Tibial nerve (tissue), 4 donors: ENCODE results near the gene ALAS2. TPM values are rescaled to one million over a fixed set of nuclear protein-coding genes. Genes with fewer than 3 reads are reported as not detected.
"Not testable (repeated sequence)": the region's sequence is repeated elsewhere in the genome, so short reads cannot be mapped to it uniquely, and the experiment has no call there.

Source experiments
- DNase-seq, 2 donors: peaks; one replicate each; pipeline ENCODE4 v3.0.0-alpha.2; 2019; ENCODE audit warnings: low spot score in 2 of 2
- H3K27ac ChIP-seq, 4 donors: fragments of 200-600 bp; sonication (generic) in 3 of 4; one replicate each; pipeline ENCODE4 v1.5.1; 2017 to 2019; ENCODE audit warnings: mild to moderate bottlenecking in 1 of 4
- H3K27me3 ChIP-seq, 2 donors: fragments of 200-600 bp; sonication (generic) in 1 of 2; one replicate each; pipeline versions ENCODE4 v1.5.1 to v1.6.0; 2017 to 2019
- H3K36me3 ChIP-seq, 3 donors: fragments of 200-600 bp; sonication (generic); one replicate each; pipeline ENCODE4 v1.5.1; 2018 to 2019
- H3K4me1 ChIP-seq, 4 donors: fragments of 200-600 bp; sonication (generic) in 3 of 4; one replicate each; pipeline ENCODE4 v1.5.1; 2017 to 2019
- H3K4me3 ChIP-seq, 4 donors: fragments of 200-600 bp; sonication (generic) in 3 of 4; one replicate each; pipeline ENCODE4 v1.5.1; 2017 to 2019; ENCODE audit warnings: mild to moderate bottlenecking in 1 of 4, moderate library complexity in 1 of 4
- H3K9me3 ChIP-seq, 4 donors: fragments of 200-600 bp; sonication (generic) in 3 of 4; one replicate each; pipeline ENCODE4 v1.5.1; 2017 to 2019
- EP300 ChIP-seq, 2 donors: sonication (generic); formaldehyde crosslinking; IDR thresholded peaks; one replicate each; pipeline ENCODE4 v1.6.1; 2017; ENCODE audit warnings: antibody characterized with exemption in 2 of 2, mild to moderate bottlenecking in 1 of 2
- POLR2A ChIP-seq, 2 donors: fragments of 450-650 bp; IDR thresholded peaks; one replicate each; pipeline ENCODE4 v1.6.1; 2017; ENCODE audit warnings: antibody characterized with exemption in 2 of 2, mild to moderate bottlenecking in 2 of 2, moderate library complexity in 2 of 2
- WGBS, 2 donors: methylation state at CpG; one replicate each; pipeline ENCODE4 v1.1.5; 2018; 5-methylcytosine and 5-hydroxymethylcytosine counted together
- total RNA-seq, 4 donors: library from RNA; depleted of rRNA; stranded (reverse); fragments of >200 nt; gene quantifications; one replicate each; pipeline ENCODE4 v1.1.0, GENCODE V29; 2016
- TF ChIP-seq, protein P1 (sequence below), 5 experiments: fragments of 200-600 bp in 3 of 5; fragments of 450-650 bp in 2 of 5; sonication (generic) in 3 of 5; IDR thresholded peaks; one replicate each; pipeline ENCODE4 v1.5.1; 2016 to 2019; ENCODE audit warnings: antibody characterized with exemption in 5 of 5, mild to moderate bottlenecking in 3 of 5, moderate library complexity in 2 of 5

The ALAS2 gene
- 1 to 10 TPM in 1 of 4 donors, under 1 TPM in 1, not detected in 2; 0.30 to 1.0 TPM for total RNA-seq

DNA sequence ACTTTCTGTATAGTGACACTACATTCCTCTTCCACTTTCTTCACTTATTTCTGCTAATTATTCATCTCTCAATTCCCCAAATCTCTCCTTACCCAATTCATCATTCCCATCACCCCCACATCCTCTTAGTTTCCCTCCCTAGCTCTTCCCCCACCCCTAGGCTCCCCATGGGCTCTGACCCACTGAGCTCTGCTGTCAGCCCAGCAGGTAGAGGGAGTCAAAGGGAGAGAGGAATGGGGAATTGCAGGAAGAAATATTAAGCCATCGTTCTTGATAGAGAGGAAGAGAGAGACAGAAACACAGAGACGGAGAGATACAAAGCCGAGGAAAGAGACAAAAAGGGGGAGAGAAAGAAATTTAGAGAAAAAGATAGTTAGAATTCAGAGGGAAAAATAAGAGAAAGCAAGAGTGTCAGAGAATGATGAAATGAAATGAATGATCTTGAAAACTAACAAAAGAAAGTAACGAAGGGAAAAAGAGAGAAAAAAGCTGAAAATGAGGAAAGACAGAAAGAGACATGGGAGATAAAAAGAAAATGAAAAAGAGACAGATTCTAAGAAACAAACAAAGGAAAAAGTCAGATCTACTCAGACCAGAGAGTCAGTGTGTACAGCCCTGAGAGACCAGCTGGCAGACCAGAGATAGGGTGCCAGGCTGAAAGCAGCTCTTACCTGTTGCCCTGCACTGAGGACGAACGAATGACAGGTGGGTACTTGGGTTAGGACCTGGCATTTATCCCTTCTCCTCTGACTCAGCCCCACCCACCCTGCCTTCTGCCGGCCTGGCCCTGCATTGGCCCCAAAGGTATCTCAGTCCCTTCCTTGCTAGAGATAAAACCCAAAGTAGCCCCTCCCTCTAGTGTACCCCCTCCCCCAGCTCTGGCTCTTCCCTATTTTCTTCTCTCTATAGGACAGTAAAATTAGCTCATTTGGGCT, at the start of gene ALAS2:
TSS of gene ALAS2 (minus strand) at position 707 of the 935 bp plus-strand sequence. CDS start 4,977 bp downstream, outside the sequence.
- Histone ChIP-seq H3K27ac (no peak within 1 kb of the TSS), H3K36me3 (no peaks in the 10 kb centered on the region), H3K9me3 (no peaks in the 10 kb centered on the region), H3K4me1 (no peaks in the 10 kb centered on the region), H3K4me3 (no peak within 1 kb of the TSS), H3K27me3 (no peaks in the 10 kb centered on the region)
- no peak for DNase-seq
- 55 to 64% methylated on average over 6 to 7 of the region's 7 CpGs for WGBS, 2 donors
- no peak for TF ChIP-seq POLR2A (IDR thresholded peaks at IDR 0.05)
- TF ChIP-seq, protein P1, sequence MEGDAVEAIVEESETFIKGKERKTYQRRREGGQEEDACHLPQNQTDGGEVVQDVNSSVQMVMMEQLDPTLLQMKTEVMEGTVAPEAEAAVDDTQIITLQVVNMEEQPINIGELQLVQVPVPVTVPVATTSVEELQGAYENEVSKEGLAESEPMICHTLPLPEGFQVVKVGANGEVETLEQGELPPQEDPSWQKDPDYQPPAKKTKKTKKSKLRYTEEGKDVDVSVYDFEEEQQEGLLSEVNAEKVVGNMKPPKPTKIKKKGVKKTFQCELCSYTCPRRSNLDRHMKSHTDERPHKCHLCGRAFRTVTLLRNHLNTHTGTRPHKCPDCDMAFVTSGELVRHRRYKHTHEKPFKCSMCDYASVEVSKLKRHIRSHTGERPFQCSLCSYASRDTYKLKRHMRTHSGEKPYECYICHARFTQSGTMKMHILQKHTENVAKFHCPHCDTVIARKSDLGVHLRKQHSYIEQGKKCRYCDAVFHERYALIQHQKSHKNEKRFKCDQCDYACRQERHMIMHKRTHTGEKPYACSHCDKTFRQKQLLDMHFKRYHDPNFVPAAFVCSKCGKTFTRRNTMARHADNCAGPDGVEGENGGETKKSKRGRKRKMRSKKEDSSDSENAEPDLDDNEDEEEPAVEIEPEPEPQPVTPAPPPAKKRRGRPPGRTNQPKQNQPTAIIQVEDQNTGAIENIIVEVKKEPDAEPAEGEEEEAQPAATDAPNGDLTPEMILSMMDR (IDR thresholded peaks at IDR 0.05), result no peak
- TF ChIP-seq EP300 (IDR thresholded peaks at IDR 0.05), result no peak

- Histone ChIP-seq H3K4me1 (no peaks in the 10 kb centered on the region), H3K9me3 (no peaks in the 10 kb centered on the region), H3K36me3 (no peaks in the 10 kb centered on the region), H3K4me3 (no peak within 1 kb of the TSS), H3K27me3 (no peaks in the 10 kb centered on the region), H3K27ac (no peak within 1 kb of the TSS)
- no peak for DNase-seq
- TF ChIP-seq, protein P1 (IDR thresholded peaks at IDR 0.05), result no peak
- TF ChIP-seq POLR2A (IDR thresholded peaks at IDR 0.05) (no peak), EP300 (IDR thresholded peaks at IDR 0.05) (no peak)
- 82 to 91% methylated on average over 12 to 36 of the region's 36 CpGs for WGBS, 2 donors
Measured at GRCh38 chrX:55074851-55075467, 44.2 kb upstream of the ALAS2 start, which contains the start of gene PAGE2B. Gene PAGE2B (plus strand): TSS chrX:55075030. CDS start chrX:55076042, 1,012 bp downstream.

DNA sequence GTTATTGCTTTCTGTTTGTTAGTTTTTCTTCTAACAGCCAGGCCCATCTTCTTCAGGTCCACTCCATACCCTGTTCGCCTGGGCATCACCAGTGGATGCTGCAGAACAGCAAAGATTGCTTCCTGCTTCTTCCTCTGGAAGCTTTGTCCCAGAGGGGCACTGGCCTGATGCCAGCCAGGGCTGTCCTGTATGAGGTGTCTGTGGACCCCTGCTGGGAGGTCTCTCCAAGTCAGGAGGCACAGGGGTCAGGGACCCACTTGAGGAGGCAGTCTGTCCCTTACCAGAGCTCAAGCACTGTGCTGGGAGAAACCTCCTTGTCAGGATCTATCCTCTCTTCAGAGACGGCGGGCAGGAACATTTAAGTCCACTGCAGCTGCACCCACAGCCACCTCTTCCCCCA, 41.5 kb upstream of the ALAS2 start:
- H3K36me3 ChIP-seq, result no peaks in the 10 kb centered on the region
- DNase-seq, result no peak
- no peaks in the 10 kb centered on the region for H3K4me1 ChIP-seq
- H3K27me3 ChIP-seq, result no peaks in the 10 kb centered on the region
- H3K9me3 ChIP-seq, result no peaks in the 10 kb centered on the region
- 89 to 93% methylated on average over 3 of the region's 3 CpGs for WGBS, 2 donors
- no peak for TF ChIP-seq EP300 (IDR thresholded peaks at IDR 0.05)
- TF ChIP-seq, protein P1 (IDR thresholded peaks at IDR 0.05), result no peak
- TF ChIP-seq POLR2A (IDR thresholded peaks at IDR 0.05), result no peak
- no peak overlapping the region for H3K27ac ChIP-seq
- no peak overlapping the region for H3K4me3 ChIP-seq

DNA sequence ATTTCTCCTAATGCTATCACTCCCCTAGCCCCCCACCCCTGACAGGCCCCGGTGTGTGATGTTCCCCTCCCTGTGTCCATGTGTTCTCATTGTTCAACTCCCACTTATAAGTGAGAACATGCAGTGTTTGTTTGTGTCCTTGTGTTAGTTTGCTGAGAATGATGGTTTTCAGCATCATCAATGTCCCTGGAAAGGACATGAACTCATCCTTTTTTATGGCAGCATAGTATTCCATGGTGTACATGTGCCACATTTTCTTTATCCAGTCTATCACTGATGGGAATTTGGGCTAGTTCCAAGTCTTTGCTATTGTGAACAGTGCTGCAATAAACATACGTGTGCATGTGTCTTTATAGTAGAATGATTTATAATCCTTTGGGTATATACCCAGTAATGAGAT, 36.4 kb upstream of the ALAS2 start:
- H3K4me3 ChIP-seq, H3K4me1 ChIP-seq, H3K27me3 ChIP-seq, DNase-seq, H3K9me3 ChIP-seq, H3K36me3 ChIP-seq, H3K27ac ChIP-seq: not testable (repeated sequence)
- 83 to 92% methylated on average over 2 of the region's 2 CpGs for WGBS, 2 donors

GRCh38 chrX:55057675-55058249, 27.0 kb upstream of the ALAS2 start:
- Histone ChIP-seq H3K27ac (no peak overlapping the region), H3K4me1 (peaks cover 0 to 4% (median 0%) of the 10 kb centered on the region in 4 donors), H3K9me3 (no peaks in the 10 kb centered on the region), H3K4me3 (peak overlapping the region in 1 of 4 donors; percentile 26), H3K27me3 (no peaks in the 10 kb centered on the region), H3K36me3 (no peaks in the 10 kb centered on the region)
- WGBS, 2 donors, result 19 to 24% methylated on average over 5 of the region's 5 CpGs
- TF ChIP-seq POLR2A (IDR thresholded peaks at IDR 0.05), result no peak
- TF ChIP-seq, protein P1 (IDR thresholded peaks at IDR 0.05), result peak; percentile 59 to 78 (median 69)
- DNase-seq, result peak; percentile 13 to 60
